Activated CD8-positive, alpha-beta T cell treated with anti-CD3 and anti-CD28 coated beads for 36 hours (primary cell): ENCODE results near the gene EDC4. TPM values are rescaled to one million over a fixed set of nuclear protein-coding genes. Genes with fewer than 3 reads are reported as not detected.
"Not testable (repeated sequence)": the region's sequence is repeated elsewhere in the genome, so short reads cannot be mapped to it uniquely, and the experiment has no call there.

ENCODE experiments used
- ATAC-seq: fragments of 200-7000 bp; cut with Tn5 transposase; one replicate; pipeline ENCODE4 v1.10.0; 2021; ENCODE audit warnings: mild to moderate bottlenecking, moderate library complexity
- CTCF ChIA-PET: fragments of 350-600 bp; sonication (Branson Sonifier 250); formaldehyde crosslinking; loops from one replicate; lab custom pipeline; 2021; ENCODE audit warnings: antibody characterized with exemption; lab: Charles Lee
- POLR2A ChIA-PET: fragments of 350-600 bp; sonication (Branson Sonifier 250); formaldehyde crosslinking; loops from one replicate; lab custom pipeline; 2021; ENCODE audit warnings: antibody characterized with exemption; lab: Charles Lee
- DNase-seq: peaks from one replicate; pipeline ENCODE4 v3.0.0-alpha.2; 2020
- H3K27ac Mint-ChIP-seq: one replicate; pipeline ENCODE4 v1.8.0; 2021; ENCODE audit warnings: mild to moderate bottlenecking, mixed read lengths
- H3K27me3 Mint-ChIP-seq: one replicate; pipeline ENCODE4 v1.8.0; 2021; ENCODE audit warnings: mixed read lengths
- H3K36me3 Mint-ChIP-seq: one replicate; pipeline ENCODE4 v1.8.0; 2021; ENCODE audit warnings: low read depth, mixed read lengths
- H3K4me1 Mint-ChIP-seq: one replicate; pipeline ENCODE4 v1.8.0; 2021; ENCODE audit warnings: low read depth, mixed read lengths
- H3K4me3 Mint-ChIP-seq: one replicate; pipeline ENCODE4 v1.8.0; 2021; ENCODE audit warnings: mild to moderate bottlenecking, moderate library complexity, mixed read lengths
- H3K9me3 Mint-ChIP-seq: one replicate; pipeline ENCODE4 v1.8.0; 2021; ENCODE audit warnings: mixed read lengths
- CTCF ChIP-seq: fragments of 200-600 bp; IDR thresholded peaks from one replicate; pipeline ENCODE4 v1.8.0; 2022; ENCODE audit warnings: antibody characterized with exemption, mild to moderate bottlenecking
- intact Hi-C: fragments of 100-400 bp; cut with micrococcal nuclease; formaldehyde crosslinking; loops from one replicate; pipeline ENCODE4 v1.10.0; 2022
- total RNA-seq, 2 experiments: library from RNA; stranded (reverse); gene quantifications; one replicate each; pipeline ENCODE4 v1.2.3, GENCODE V29; 2021

Gene EDC4
- total RNA-seq, 2 experiments from 2014 or later = 78.7 to 90.9 TPM

- Mint-ChIP-seq H3K36me3 (peaks cover 7% of the 10 kb centered on the region), H3K27ac (peak overlapping the region; percentile 76), H3K9me3 (no peaks in the 10 kb centered on the region), H3K27me3 (no peaks in the 10 kb centered on the region), H3K4me1 (peaks cover 12% of the 10 kb centered on the region), H3K4me3 (peak overlapping the region; percentile 89)
- CTCF ChIA-PET = interaction anchor here (0.7 to 12.2 kb wide), 5 partner anchors 8 to 395 kb away, joined by 3 to 132 read pairs (median 3); partner anchors contain the start of gene TSNAXIP1
- DNase-seq = no peak
- intact Hi-C loops = no loop called here
- ATAC-seq = no peak
- TF ChIP-seq CTCF = no peak
- POLR2A ChIA-PET = interaction anchor here (0.8 to 3.0 kb wide), 11 partner anchors 9 to 136 kb away, joined by 3 to 22 read pairs (median 4); partner anchors contain the start of genes CENPT, NUTF2, RANBP10 and SLC12A4
These were observed 39.8 kb upstream of the EDC4 start for GRCh38 chr16:67833030-67833414.

- peak; percentile 100 for ATAC-seq
- ChIA-PET CTCF (interaction anchor here (0.6 to 12.2 kb wide), 10 partner anchors 11 to 394 kb away, joined by 3 to 132 read pairs (median 3); partner anchors contain the start of gene TSNAXIP1), POLR2A (interaction anchor here (0.8 to 3.0 kb wide), 16 partner anchors 7 to 135 kb away, joined by 3 to 22 read pairs (median 4); partner anchors contain the start of genes CENPT, NUTF2, RANBP10 and SLC12A4)
- Mint-ChIP-seq H3K27ac (peak overlapping the region; percentile 76), H3K27me3 (no peaks in the 10 kb centered on the region), H3K4me1 (peaks cover 12% of the 10 kb centered on the region), H3K9me3 (no peaks in the 10 kb centered on the region), H3K36me3 (peaks cover 7% of the 10 kb centered on the region), H3K4me3 (peak overlapping the region; percentile 89)
- TF ChIP-seq CTCF = no peak
- intact Hi-C loops = no loop called here
- peak; percentile 98 for DNase-seq
These were observed 39.2 kb upstream of the EDC4 start for GRCh38 chr16:67833415-67834241.

GRCh38 chr16:67834242-67834614 is 38.6 kb upstream of the EDC4 start:
- Mint-ChIP-seq H3K27me3 (no peaks in the 10 kb centered on the region), H3K9me3 (no peaks in the 10 kb centered on the region), H3K4me3 (peak overlapping the region; percentile 89), H3K36me3 (peaks cover 7% of the 10 kb centered on the region), H3K4me1 (peaks cover 12% of the 10 kb centered on the region), H3K27ac (peak overlapping the region; percentile 76)
- no peak for TF ChIP-seq CTCF
- ChIA-PET POLR2A (interaction anchor here (0.8 to 3.0 kb wide), 13 partner anchors 8 to 134 kb away, joined by 3 to 22 read pairs (median 4); partner anchors contain the start of genes CENPT, NUTF2, RANBP10 and SLC12A4), CTCF (interaction anchor here (0.6 to 12.2 kb wide), 9 partner anchors 11 to 394 kb away, joined by 3 to 132 read pairs (median 3); no protein-coding TSS in a partner anchor)
- ATAC-seq (no peak), DNase-seq (no peak)
- intact Hi-C loops = no loop called here

- H3K27me3 Mint-ChIP-seq, H3K4me3 Mint-ChIP-seq, POLR2A ChIA-PET, H3K27ac Mint-ChIP-seq, DNase-seq, H3K36me3 Mint-ChIP-seq, intact Hi-C loops, H3K9me3 Mint-ChIP-seq, ATAC-seq: not testable (repeated sequence)
- CTCF ChIA-PET = interaction anchor here (2.6 kb wide), 1 partner anchor 21 kb away, joined by 10 read pairs; no protein-coding TSS in a partner anchor
- H3K4me1 Mint-ChIP-seq = peaks cover 16% of the 10 kb centered on the region
These were observed 35.7 kb upstream of the EDC4 start for GRCh38 chr16:67837190-67837589.

- no peak for TF ChIP-seq CTCF
- DNase-seq = no peak
- Mint-ChIP-seq H3K27ac (no peak overlapping the region), H3K36me3 (no peaks in the 10 kb centered on the region), H3K9me3 (no peaks in the 10 kb centered on the region), H3K4me1 (peaks cover 11% of the 10 kb centered on the region), H3K4me3 (no peak overlapping the region), H3K27me3 (no peaks in the 10 kb centered on the region)
- CTCF ChIA-PET = interaction anchor here (2.6 kb wide), 1 partner anchor 22 kb away, joined by 10 read pairs; no protein-coding TSS in a partner anchor
- intact Hi-C loops = no loop called here
- no peak for ATAC-seq
- POLR2A ChIA-PET = no interaction called here
These were observed 35.0 kb upstream of the EDC4 start for GRCh38 chr16:67837811-67838210.
